ENCODE measurements around the gene PDE4D. TPM values are rescaled to one million over a fixed set of nuclear protein-coding genes. Genes with fewer than 3 reads are reported as not detected.

PDE4D gene
- total RNA-seq, 1 donor from 2014 or later = 2.3 TPM

DNA sequence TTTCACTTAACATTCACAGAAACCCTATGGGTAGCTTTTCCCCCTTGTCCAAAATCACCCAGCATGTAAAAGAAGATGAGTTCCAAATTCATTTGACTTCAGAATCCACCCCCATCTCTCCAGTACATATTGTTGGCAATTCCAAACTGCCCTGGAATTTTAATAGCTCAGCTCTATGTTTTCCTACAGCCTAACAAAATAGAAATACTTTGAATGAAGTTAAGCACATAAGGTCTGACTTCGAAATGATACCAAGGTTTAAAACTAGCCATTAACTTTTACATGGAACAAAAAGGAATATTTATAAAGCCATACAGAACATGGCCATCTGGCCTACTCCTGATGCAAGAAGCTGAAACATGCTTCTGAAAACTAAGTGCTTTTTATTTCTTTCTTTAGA lies 634.3 kb downstream of the PDE4D start:
- Histone ChIP-seq H3K4me1 (no peaks in the 10 kb centered on the region), H3K79me2 (ENCODE audit: low read depth) (no peaks in the 10 kb centered on the region), H3K27ac (no peak overlapping the region), H3K27me3 (no peaks in the 10 kb centered on the region), H4K20me1 (ENCODE audit: low read depth) (no peaks in the 10 kb centered on the region), H3K4me2 (no peak overlapping the region), H3K9ac (no peak overlapping the region), H3K4me3 (no peak overlapping the region), H3K9me3 (ENCODE audit: low read depth) (no peaks in the 10 kb centered on the region), H3K36me3 (no peaks in the 10 kb centered on the region), H2AFZ (replicated peaks) (no peak overlapping the region), H3F3A (ENCODE audit: low read depth) (no peaks in the 10 kb centered on the region)
- TF ChIP-seq CTCF (IDR thresholded peaks at IDR 0.05) (no peak), EZH2 (IDR thresholded peaks at IDR 0.05) (no peak), EZH2phosphoT487 (IDR thresholded peaks at IDR 0.05) (no peak)
- Mint-ChIP-seq H3K4me3 (no peak overlapping the region), H3K27ac (no peak overlapping the region), H3K27me3 (ENCODE audit: insufficient read depth, low read depth) (no peaks in the 10 kb centered on the region), H3K9me3 (no peaks in the 10 kb centered on the region), H3K36me3 (no peaks in the 10 kb centered on the region), H3K4me1 (peaks cover 5% of the 10 kb centered on the region)
- no peak for DNase-seq (ENCODE audit: low spot score)

DNA sequence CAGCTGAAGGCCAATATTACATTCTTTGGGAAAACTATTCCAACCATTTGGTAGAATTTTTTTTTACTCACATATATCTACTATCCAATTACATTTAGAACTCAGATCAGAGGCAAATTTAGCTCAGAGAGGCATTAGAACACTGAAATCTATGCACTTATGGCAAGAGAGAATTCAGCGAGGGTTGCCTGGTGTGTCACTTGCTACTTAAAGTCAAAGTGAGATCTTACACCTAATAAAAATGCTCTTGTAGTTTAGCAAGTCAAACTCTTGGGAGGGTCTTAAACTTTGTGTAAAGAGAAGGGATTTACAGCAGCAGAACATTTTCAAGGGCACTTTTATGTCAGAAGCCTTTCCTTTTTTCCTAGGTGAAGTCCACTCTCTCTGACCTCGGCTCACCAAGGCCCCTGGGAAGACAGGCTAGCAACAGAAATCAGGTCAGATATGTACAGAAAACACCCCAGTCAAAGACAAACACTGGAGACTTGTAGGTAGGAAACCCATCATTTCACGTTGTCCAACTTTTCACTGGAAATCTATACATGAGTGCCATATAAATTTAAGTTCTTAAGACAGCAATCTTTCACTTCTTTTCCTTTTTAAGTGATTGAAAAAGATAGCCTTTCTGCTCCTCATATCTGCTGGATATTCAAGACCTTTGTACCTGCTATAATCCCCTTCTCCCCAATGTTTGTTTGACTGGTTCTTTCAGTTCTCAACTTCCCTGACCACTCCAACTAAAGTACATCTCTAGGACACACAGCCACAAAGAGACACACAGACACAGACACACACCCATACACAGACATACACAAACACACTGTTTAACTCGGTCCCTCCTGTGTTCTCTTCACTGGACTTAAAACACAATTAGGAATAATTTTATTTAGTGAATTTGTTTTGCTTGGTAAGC lies 635.8 kb downstream of the PDE4D start:
- H3K4me2 ChIP-seq = no peak overlapping the region
- Mint-ChIP-seq H3K9me3 (no peaks in the 10 kb centered on the region), H3K27ac (no peak overlapping the region), H3K27me3 (ENCODE audit: insufficient read depth, low read depth) (no peaks in the 10 kb centered on the region), H3K4me3 (no peak overlapping the region), H3K36me3 (no peaks in the 10 kb centered on the region), H3K4me1 (peaks cover 5% of the 10 kb centered on the region)
- no peak overlapping the region for H3K4me3 ChIP-seq
- H3K79me2 ChIP-seq (ENCODE audit: low read depth) = no peaks in the 10 kb centered on the region
- no peaks in the 10 kb centered on the region for H3K9me3 ChIP-seq (ENCODE audit: low read depth)
- no peak overlapping the region for H3K27ac ChIP-seq
- no peak for DNase-seq (ENCODE audit: low spot score)
- no peak overlapping the region for H3K9ac ChIP-seq
- H3K27me3 ChIP-seq = no peaks in the 10 kb centered on the region
- no peaks in the 10 kb centered on the region for H4K20me1 ChIP-seq (ENCODE audit: low read depth)
- no peak for TF ChIP-seq EZH2 (IDR thresholded peaks at IDR 0.05)
- no peak for TF ChIP-seq CTCF (IDR thresholded peaks at IDR 0.05)
- TF ChIP-seq EZH2phosphoT487 (IDR thresholded peaks at IDR 0.05) = no peak
- H3F3A ChIP-seq (ENCODE audit: low read depth) = no peaks in the 10 kb centered on the region
- no peaks in the 10 kb centered on the region for H3K36me3 ChIP-seq
- peak overlapping the region; percentile 5 for H2AFZ ChIP-seq (replicated peaks)
- no peaks in the 10 kb centered on the region for H3K4me1 ChIP-seq

DNA sequence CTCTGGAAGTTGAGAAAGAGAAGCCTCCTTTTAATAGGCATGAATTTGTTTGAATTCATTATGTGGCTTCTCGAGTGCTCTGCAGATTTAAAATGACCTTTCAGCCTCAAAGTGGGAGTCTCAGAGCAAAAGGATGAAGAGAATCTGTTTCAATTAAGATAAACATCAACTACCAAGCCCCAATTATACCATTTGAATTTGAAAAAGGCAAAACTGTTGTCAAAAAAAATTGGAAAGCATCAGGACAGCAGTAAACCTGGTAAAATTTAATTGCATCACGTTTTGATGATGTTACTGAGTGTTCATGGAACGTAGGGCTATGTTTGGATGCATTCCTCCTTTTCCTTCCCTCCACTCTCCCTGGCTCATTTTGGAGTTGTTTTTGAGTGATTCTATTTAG lies 637.2 kb downstream of the PDE4D start:
- H3K27me3 ChIP-seq = no peaks in the 10 kb centered on the region
- no peak for TF ChIP-seq EZH2phosphoT487 (IDR thresholded peaks at IDR 0.05)
- TF ChIP-seq CTCF (IDR thresholded peaks at IDR 0.05) = no peak
- no peak for TF ChIP-seq EZH2 (IDR thresholded peaks at IDR 0.05)
- H3K79me2 ChIP-seq (ENCODE audit: low read depth) = no peaks in the 10 kb centered on the region
- no peak overlapping the region for H3K4me3 ChIP-seq
- Mint-ChIP-seq H3K36me3 (no peaks in the 10 kb centered on the region), H3K27ac (no peak overlapping the region), H3K4me3 (no peak overlapping the region), H3K27me3 (ENCODE audit: insufficient read depth, low read depth) (peaks cover 3% of the 10 kb centered on the region), H3K4me1 (no peaks in the 10 kb centered on the region), H3K9me3 (no peaks in the 10 kb centered on the region)
- DNase-seq (ENCODE audit: low spot score) = no peak
- no peaks in the 10 kb centered on the region for H3F3A ChIP-seq (ENCODE audit: low read depth)
- no peaks in the 10 kb centered on the region for H4K20me1 ChIP-seq (ENCODE audit: low read depth)
- no peaks in the 10 kb centered on the region for H3K4me1 ChIP-seq
- H3K9ac ChIP-seq = no peak overlapping the region
- H2AFZ ChIP-seq (replicated peaks) = no peak overlapping the region
- H3K36me3 ChIP-seq = no peaks in the 10 kb centered on the region
- H3K27ac ChIP-seq = no peak overlapping the region
- H3K4me2 ChIP-seq = no peak overlapping the region
- H3K9me3 ChIP-seq (ENCODE audit: low read depth) = no peaks in the 10 kb centered on the region

All from neural progenitor cell (in vitro differentiated cells).